ENCODE measurements around the gene DCDC1. TPM values are rescaled to one million over a fixed set of nuclear protein-coding genes. Genes with fewer than 3 reads are reported as not detected.

The DCDC1 gene
- total RNA-seq, 1 experiment from 2014 or later = 1.5 TPM

DNA sequence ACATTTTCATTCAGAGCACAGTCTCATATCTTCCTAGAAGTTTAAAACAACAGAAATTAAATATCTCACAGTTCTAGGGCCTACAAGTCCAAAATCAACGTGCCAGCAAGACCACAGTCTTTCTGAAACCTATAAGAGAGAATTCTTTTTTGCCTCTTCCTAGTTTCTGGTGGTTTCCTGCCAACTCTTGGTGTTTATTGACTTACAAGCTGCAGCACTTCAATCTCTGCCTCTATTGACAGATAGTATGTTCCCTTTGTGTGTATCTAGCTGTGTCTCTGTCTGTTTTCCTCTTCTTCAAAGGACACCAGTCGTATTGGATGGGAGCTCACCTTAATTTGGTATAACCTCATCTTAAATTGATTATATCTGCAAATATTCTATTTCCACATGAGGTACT is 347.5 kb downstream of the DCDC1 start:
- no peaks in the 10 kb centered on the region for H3K9me2 ChIP-seq (ENCODE audit: insufficient read depth)
- DNase-seq (ENCODE audit: low read depth, low spot score) (no peak), ATAC-seq (no peak)
- ChIA-PET POLR2A (no interaction called here), RAD21 (ENCODE audit: low non-redundant PET in 1 of 2, low total read pairs in 2 of 2, uncharacterized antibody in 2 of 2, unreplicated experiment in 2 of 2) (no interaction called here), CTCF (no interaction called here)
- no peaks in the 10 kb centered on the region for H3K4me1 ChIP-seq (ENCODE audit: control insufficient read depth in 1 of 2, insufficient read depth in 2 of 2, low read length in 2 of 2)
- H3K36me3 ChIP-seq (ENCODE audit: control insufficient read depth in 1 of 2, insufficient read depth in 2 of 2, low read length in 2 of 2) = no peaks in the 10 kb centered on the region
- H3K79me2 ChIP-seq (ENCODE audit: insufficient read depth, low read length) = no peaks in the 10 kb centered on the region
- no TSS peak for BruUV-seq (replicated peaks)
- H3K9ac ChIP-seq (ENCODE audit: low read length) = no peak overlapping the region
- no peak overlapping the region for H3K27ac ChIP-seq (ENCODE audit: low read depth, low read length)
- no peaks in the 10 kb centered on the region for H4K20me1 ChIP-seq (ENCODE audit: insufficient read depth)
- intact Hi-C loops (cut with micrococcal nuclease) = no loop called here
- H3K9me3 ChIP-seq (ENCODE audit: control insufficient read depth in 1 of 2, insufficient read depth in 1 of 2, low read depth in 1 of 2, low read length in 2 of 2) = no peaks in the 10 kb centered on the region
- no peak overlapping the region for H3K4me2 ChIP-seq (ENCODE audit: low read length)
- no peak overlapping the region for H2AFZ ChIP-seq (ENCODE audit: low read depth, low read length, poor library complexity, severe bottlenecking)
- no peak for TF ChIP-seq JUND (IDR thresholded peaks at IDR 0.05)
- TF ChIP-seq, protein P1, sequence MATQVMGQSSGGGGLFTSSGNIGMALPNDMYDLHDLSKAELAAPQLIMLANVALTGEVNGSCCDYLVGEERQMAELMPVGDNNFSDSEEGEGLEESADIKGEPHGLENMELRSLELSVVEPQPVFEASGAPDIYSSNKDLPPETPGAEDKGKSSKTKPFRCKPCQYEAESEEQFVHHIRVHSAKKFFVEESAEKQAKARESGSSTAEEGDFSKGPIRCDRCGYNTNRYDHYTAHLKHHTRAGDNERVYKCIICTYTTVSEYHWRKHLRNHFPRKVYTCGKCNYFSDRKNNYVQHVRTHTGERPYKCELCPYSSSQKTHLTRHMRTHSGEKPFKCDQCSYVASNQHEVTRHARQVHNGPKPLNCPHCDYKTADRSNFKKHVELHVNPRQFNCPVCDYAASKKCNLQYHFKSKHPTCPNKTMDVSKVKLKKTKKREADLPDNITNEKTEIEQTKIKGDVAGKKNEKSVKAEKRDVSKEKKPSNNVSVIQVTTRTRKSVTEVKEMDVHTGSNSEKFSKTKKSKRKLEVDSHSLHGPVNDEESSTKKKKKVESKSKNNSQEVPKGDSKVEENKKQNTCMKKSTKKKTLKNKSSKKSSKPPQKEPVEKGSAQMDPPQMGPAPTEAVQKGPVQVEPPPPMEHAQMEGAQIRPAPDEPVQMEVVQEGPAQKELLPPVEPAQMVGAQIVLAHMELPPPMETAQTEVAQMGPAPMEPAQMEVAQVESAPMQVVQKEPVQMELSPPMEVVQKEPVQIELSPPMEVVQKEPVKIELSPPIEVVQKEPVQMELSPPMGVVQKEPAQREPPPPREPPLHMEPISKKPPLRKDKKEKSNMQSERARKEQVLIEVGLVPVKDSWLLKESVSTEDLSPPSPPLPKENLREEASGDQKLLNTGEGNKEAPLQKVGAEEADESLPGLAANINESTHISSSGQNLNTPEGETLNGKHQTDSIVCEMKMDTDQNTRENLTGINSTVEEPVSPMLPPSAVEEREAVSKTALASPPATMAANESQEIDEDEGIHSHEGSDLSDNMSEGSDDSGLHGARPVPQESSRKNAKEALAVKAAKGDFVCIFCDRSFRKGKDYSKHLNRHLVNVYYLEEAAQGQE (IDR thresholded peaks at IDR 0.05; ENCODE audit: low read depth) = no peak
- TF ChIP-seq, protein P2, sequence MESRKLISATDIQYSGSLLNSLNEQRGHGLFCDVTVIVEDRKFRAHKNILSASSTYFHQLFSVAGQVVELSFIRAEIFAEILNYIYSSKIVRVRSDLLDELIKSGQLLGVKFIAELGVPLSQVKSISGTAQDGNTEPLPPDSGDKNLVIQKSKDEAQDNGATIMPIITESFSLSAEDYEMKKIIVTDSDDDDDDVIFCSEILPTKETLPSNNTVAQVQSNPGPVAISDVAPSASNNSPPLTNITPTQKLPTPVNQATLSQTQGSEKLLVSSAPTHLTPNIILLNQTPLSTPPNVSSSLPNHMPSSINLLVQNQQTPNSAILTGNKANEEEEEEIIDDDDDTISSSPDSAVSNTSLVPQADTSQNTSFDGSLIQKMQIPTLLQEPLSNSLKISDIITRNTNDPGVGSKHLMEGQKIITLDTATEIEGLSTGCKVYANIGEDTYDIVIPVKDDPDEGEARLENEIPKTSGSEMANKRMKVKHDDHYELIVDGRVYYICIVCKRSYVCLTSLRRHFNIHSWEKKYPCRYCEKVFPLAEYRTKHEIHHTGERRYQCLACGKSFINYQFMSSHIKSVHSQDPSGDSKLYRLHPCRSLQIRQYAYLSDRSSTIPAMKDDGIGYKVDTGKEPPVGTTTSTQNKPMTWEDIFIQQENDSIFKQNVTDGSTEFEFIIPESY (IDR thresholded peaks at IDR 0.05; ENCODE audit: extremely low read depth, insufficient replicate concordance, low read length) = no peak
- no peak for TF ChIP-seq EZH2phosphoT487 (IDR thresholded peaks at IDR 0.05; ENCODE audit: borderline replicate concordance)
- no peak for TF ChIP-seq RAD21 (IDR thresholded peaks at IDR 0.05; ENCODE audit: low read depth)
- TF ChIP-seq YY1 (IDR thresholded peaks at IDR 0.05; ENCODE audit: extremely low read depth, insufficient replicate concordance, low read depth, low read length) = no peak
- no peak for TF ChIP-seq ELF1 (IDR thresholded peaks at IDR 0.05; ENCODE audit: borderline replicate concordance, low read depth)
- TF ChIP-seq, protein P3, sequence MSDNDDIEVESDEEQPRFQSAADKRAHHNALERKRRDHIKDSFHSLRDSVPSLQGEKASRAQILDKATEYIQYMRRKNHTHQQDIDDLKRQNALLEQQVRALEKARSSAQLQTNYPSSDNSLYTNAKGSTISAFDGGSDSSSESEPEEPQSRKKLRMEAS (IDR thresholded peaks at IDR 0.05) = no peak
- TF ChIP-seq EZH2 (IDR thresholded peaks at IDR 0.05) = no peak
- no peak for TF ChIP-seq SRF (IDR thresholded peaks at IDR 0.05; ENCODE audit: low read depth)
- no peak overlapping the region for H3K4me3 ChIP-seq (replicated peaks in 1 of 2; ENCODE audit: low read depth in 1 of 2, low read length in 2 of 2)
- H3K27me3 ChIP-seq (ENCODE audit: insufficient read depth, low read length) = peaks cover 15% of the 10 kb centered on the region

Data from HCT116 (cell line).